PC-3 (cell line): Measurements from ENCODE around the gene CANT1.

Source experiments
- CTCF ChIP-seq: fragments of 300-600 bp; sonication (generic); conservative IDR thresholded peaks from 2 replicates; pipeline ENCODE4 v1.5.1; 2017; ENCODE audit warnings: antibody characterized with exemption, low read depth, mild to moderate bottlenecking, low read length
- EZH2 ChIP-seq: fragments of 300-600 bp; sonication (generic); IDR thresholded peaks from one replicate; pipeline ENCODE4 v1.6.1; 2017; ENCODE audit warnings: antibody characterized with exemption, mild to moderate bottlenecking, low read length; ENCODE audit not compliant: unreplicated experiment

GRCh38 chr17:79022507-79022991 lies 13.0 kb upstream of the CANT1 start:
- TF ChIP-seq EZH2 = no peak
- no peak for TF ChIP-seq CTCF
